Left ventricle myocardium inferior (tissue), 1 donor: ENCODE results near the gene PYGM. TPM values are rescaled to one million over a fixed set of nuclear protein-coding genes. Genes with fewer than 3 reads are reported as not detected.

ENCODE experiments used
- DNase-seq: peaks from one replicate; pipeline ENCODE4 v3.0.0-alpha.2; 2020
- H3K27ac ChIP-seq: fragments of 200-600 bp; replicated peaks from 2 replicates; pipeline ENCODE4 v1.8.0; 2021
- H3K27me3 ChIP-seq: fragments of 200-600 bp; 2 replicates; pipeline ENCODE4 v1.8.0; 2021; ENCODE audit warnings: low read depth
- H3K36me3 ChIP-seq: fragments of 200-600 bp; 2 replicates; pipeline ENCODE4 v1.8.0; 2021
- H3K4me1 ChIP-seq: fragments of 200-600 bp; 2 replicates; pipeline ENCODE4 v1.8.0; 2021
- H3K4me3 ChIP-seq: fragments of 200-600 bp; 2 replicates; pipeline ENCODE4 v1.8.0; 2021; ENCODE audit warnings: mild to moderate bottlenecking, moderate library complexity
- H3K9me3 ChIP-seq: fragments of 200-600 bp; replicated peaks from 2 replicates; pipeline ENCODE4 v1.8.0; 2021
- intact Hi-C: fragments of 100-400 bp; cut with micrococcal nuclease; formaldehyde crosslinking; loops from one replicate; pipeline ENCODE4 v1.11.0; 2022
- total RNA-seq: library from RNA; stranded (reverse); fragmentation: NEBNext Ultra II Directional; extraction: Animal tissue kit (Norgen Biotek cat#: 25700); gene quantifications from one replicate; pipeline ENCODE4 v1.2.1, GENCODE V29; 2021
- TF ChIP-seq, protein P1 (sequence below): fragments of 200-600 bp; IDR thresholded peaks from 2 replicates; pipeline ENCODE4 v1.8.0; 2021; ENCODE audit warnings: antibody characterized with exemption, mild to moderate bottlenecking, borderline replicate concordance
- donor health status: DM: no; HTN: yes; CAD: no; lungs with severe emphysema.

Gene PYGM
- total RNA-seq, 1 donor from 2014 or later, result 89.5 TPM

GRCh38 chr11:64729851-64730382, 29.9 kb downstream of the PYGM start:
- intact Hi-C loops, result no loop called here
- Histone ChIP-seq H3K4me3 (no peak overlapping the region), H3K4me1 (peaks cover 8% of the 10 kb centered on the region), H3K9me3 (no peaks in the 10 kb centered on the region), H3K27ac (no peak overlapping the region), H3K36me3 (peaks cover 25% of the 10 kb centered on the region), H3K27me3 (no peaks in the 10 kb centered on the region)
- TF ChIP-seq, protein P1, sequence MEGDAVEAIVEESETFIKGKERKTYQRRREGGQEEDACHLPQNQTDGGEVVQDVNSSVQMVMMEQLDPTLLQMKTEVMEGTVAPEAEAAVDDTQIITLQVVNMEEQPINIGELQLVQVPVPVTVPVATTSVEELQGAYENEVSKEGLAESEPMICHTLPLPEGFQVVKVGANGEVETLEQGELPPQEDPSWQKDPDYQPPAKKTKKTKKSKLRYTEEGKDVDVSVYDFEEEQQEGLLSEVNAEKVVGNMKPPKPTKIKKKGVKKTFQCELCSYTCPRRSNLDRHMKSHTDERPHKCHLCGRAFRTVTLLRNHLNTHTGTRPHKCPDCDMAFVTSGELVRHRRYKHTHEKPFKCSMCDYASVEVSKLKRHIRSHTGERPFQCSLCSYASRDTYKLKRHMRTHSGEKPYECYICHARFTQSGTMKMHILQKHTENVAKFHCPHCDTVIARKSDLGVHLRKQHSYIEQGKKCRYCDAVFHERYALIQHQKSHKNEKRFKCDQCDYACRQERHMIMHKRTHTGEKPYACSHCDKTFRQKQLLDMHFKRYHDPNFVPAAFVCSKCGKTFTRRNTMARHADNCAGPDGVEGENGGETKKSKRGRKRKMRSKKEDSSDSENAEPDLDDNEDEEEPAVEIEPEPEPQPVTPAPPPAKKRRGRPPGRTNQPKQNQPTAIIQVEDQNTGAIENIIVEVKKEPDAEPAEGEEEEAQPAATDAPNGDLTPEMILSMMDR, result no peak
- DNase-seq, result no peak

DNA sequence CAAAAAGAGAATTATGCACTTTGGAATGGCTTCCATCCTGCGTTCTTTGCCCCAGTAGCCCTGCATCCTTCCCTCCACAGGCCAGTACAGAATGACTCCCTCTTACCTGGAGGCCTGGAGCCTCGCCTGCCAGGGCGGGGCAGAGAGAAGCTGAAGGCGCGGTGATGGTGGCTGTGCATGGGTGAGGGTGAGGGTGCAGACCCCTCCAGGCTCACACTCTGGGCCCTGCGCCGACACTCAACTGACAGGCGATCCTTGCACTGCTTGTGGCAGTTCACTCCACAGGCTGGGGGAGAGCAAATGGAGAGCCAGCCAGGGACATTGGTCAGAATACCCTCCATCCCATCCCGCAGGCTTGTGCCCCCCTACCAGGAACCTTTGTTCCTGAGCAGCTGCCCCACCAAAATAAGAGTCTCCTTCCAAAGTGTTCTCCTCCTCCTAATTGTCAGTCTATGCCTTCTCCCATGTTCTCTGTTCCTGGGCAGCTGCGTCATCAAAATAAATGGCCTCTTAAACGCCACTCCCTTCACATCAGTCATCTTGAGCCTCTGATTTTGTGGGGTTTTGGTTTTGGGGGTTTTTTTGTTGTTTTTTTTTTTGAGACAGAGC, 30.9 kb downstream of the PYGM start:
- H3K36me3 ChIP-seq, result peaks cover 21% of the 10 kb centered on the region
- intact Hi-C loops, result no loop called here
- no peak overlapping the region for H3K4me3 ChIP-seq
- H3K4me1 ChIP-seq, result peaks cover 8% of the 10 kb centered on the region
- no peaks in the 10 kb centered on the region for H3K9me3 ChIP-seq
- H3K27ac ChIP-seq, result no peak overlapping the region
- H3K27me3 ChIP-seq, result no peaks in the 10 kb centered on the region
- no peak for DNase-seq
- TF ChIP-seq, protein P1, result no peak

- Histone ChIP-seq H3K27me3 (peaks cover 10% of the 10 kb centered on the region), H3K27ac (no peak overlapping the region), H3K9me3 (no peaks in the 10 kb centered on the region), H3K4me1 (peaks cover 15% of the 10 kb centered on the region), H3K36me3 (peaks cover 16% of the 10 kb centered on the region), H3K4me3 (no peak overlapping the region)
- no peak for DNase-seq
- TF ChIP-seq, protein P1, result no peak
- intact Hi-C loops, result no loop called here
These were observed 32.8 kb downstream of the PYGM start for GRCh38 chr11:64726867-64727530.

DNA sequence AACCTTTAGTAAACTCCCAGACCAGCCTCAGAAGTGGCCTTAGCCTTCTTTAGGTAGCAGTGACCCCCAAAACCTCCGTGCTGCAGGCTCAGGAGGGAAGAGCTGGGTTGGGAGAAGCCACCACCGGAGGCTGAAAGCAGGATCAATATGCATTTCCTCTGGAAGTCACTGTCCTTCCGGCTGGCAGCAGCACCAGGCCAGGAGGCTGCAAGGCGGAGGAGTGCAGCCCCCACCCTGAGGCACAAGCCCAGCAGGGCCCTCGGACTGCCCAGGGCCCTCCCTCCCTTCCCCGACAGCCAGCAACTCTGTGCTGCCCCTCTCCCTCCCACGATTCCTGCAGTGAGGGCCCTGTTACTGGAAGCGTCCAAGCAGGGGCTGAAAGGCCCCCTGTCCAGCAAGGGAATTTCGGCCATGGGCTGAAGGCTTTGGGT, 33.5 kb downstream of the PYGM start:
- no peak overlapping the region for H3K27ac ChIP-seq
- peaks cover 15% of the 10 kb centered on the region for H3K4me1 ChIP-seq
- TF ChIP-seq, protein P1, result no peak
- intact Hi-C loops, result no loop called here
- H3K36me3 ChIP-seq, result peaks cover 11% of the 10 kb centered on the region
- H3K9me3 ChIP-seq, result no peaks in the 10 kb centered on the region
- no peak overlapping the region for H3K4me3 ChIP-seq
- H3K27me3 ChIP-seq, result peaks cover 18% of the 10 kb centered on the region
- DNase-seq, result no peak

GRCh38 chr11:64724863-64725532, 34.8 kb downstream of the PYGM start:
- no peaks in the 10 kb centered on the region for H3K9me3 ChIP-seq
- H3K36me3 ChIP-seq, result peaks cover 8% of the 10 kb centered on the region
- no peak for DNase-seq
- TF ChIP-seq, protein P1, result no peak
- H3K4me3 ChIP-seq, result no peak overlapping the region
- intact Hi-C loops, result no loop called here
- no peak overlapping the region for H3K27ac ChIP-seq
- H3K27me3 ChIP-seq, result peaks cover 30% of the 10 kb centered on the region
- peaks cover 11% of the 10 kb centered on the region for H3K4me1 ChIP-seq
